GM13976 (cell line): ENCODE data around the gene OSTN.

Experiments
- DNase-seq: peaks from one replicate; pipeline ENCODE4 v3.0.0; 2012; ENCODE audit warnings: low spot score
- in situ Hi-C: fragments of 300-500 bp; cut with MboI; formaldehyde crosslinking; loops from one replicate; pipeline ENCODE4 v1.12.0; 2022; ENCODE audit warnings: low sequenced_read_pairs, mixed read lengths, inconsistent platforms; ENCODE audit not compliant: unreplicated experiment
- TF ChIP-seq, protein P1 (sequence below): IDR thresholded peaks from 2 replicates; pipeline ENCODE4 v1.5.1; 2012; ENCODE audit warnings: borderline replicate concordance, mild to moderate bottlenecking; ENCODE audit not compliant: insufficient read depth; ENCODE audit errors: extremely low read depth, missing control alignments, control extremely low read depth

OSTN gene

DNA sequence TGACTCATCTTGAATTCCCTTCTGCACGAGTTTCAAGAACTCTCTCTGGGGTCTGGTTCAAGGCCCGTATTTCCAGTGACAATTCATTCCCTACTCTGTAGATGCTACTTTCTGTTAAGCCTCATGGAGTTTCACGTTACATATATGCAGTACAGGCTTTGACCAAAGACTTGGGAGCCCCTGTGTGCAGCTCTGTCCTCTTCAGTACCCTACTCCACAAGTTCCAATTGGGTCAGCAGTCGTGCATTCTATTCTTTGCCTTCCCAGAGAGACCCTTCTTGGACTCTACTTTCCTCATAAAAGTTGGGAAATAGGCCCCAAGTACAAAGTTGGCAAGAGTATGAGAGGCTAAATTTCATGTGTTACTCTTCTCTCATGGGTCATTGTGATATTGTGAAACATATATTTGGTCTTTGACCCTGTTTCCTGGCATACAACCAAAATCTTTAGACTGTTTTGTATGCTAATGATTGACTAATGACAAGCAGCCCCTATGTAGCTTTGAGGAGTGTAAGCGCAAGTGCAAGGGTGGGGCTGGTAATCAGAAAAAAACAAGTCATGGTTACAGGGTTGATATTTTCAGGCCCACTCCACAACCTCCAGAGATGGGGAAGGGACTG is 115.2 kb downstream of the OSTN start:
- in situ Hi-C loops = no loop called here
- TF ChIP-seq, protein P1, sequence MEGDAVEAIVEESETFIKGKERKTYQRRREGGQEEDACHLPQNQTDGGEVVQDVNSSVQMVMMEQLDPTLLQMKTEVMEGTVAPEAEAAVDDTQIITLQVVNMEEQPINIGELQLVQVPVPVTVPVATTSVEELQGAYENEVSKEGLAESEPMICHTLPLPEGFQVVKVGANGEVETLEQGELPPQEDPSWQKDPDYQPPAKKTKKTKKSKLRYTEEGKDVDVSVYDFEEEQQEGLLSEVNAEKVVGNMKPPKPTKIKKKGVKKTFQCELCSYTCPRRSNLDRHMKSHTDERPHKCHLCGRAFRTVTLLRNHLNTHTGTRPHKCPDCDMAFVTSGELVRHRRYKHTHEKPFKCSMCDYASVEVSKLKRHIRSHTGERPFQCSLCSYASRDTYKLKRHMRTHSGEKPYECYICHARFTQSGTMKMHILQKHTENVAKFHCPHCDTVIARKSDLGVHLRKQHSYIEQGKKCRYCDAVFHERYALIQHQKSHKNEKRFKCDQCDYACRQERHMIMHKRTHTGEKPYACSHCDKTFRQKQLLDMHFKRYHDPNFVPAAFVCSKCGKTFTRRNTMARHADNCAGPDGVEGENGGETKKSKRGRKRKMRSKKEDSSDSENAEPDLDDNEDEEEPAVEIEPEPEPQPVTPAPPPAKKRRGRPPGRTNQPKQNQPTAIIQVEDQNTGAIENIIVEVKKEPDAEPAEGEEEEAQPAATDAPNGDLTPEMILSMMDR = no peak
- DNase-seq = no peak
